Epithelial cell of proximal tubule (primary cell): ENCODE results near the gene SLC35E2B. TPM values are rescaled to one million over a fixed set of nuclear protein-coding genes. Genes with fewer than 3 reads are reported as not detected.

Experiments
- DNase-seq: peaks from one replicate; pipeline ENCODE4 v3.0.0-alpha.2; 2011; ENCODE audit warnings: low read depth
- H3K4me3 ChIP-seq: 2 replicates; pipeline ENCODE4 v1.5.1; 2011; ENCODE audit warnings: low read depth, mild to moderate bottlenecking, low read length
- CTCF ChIP-seq: conservative IDR thresholded peaks from 2 replicates; pipeline ENCODE4 v1.5.1; 2012; ENCODE audit warnings: low read depth, mild to moderate bottlenecking, low read length
- total RNA-seq: library from RNA; depleted of rRNA; stranded (reverse); fragments of >200 nt; gene quantifications from 2 replicates; pipeline ENCODE4 v1.2.3, GENCODE V29; 2015

Gene SLC35E2B
- total RNA-seq, 1 donor from 2014 or later, result 22.8 TPM

DNA sequence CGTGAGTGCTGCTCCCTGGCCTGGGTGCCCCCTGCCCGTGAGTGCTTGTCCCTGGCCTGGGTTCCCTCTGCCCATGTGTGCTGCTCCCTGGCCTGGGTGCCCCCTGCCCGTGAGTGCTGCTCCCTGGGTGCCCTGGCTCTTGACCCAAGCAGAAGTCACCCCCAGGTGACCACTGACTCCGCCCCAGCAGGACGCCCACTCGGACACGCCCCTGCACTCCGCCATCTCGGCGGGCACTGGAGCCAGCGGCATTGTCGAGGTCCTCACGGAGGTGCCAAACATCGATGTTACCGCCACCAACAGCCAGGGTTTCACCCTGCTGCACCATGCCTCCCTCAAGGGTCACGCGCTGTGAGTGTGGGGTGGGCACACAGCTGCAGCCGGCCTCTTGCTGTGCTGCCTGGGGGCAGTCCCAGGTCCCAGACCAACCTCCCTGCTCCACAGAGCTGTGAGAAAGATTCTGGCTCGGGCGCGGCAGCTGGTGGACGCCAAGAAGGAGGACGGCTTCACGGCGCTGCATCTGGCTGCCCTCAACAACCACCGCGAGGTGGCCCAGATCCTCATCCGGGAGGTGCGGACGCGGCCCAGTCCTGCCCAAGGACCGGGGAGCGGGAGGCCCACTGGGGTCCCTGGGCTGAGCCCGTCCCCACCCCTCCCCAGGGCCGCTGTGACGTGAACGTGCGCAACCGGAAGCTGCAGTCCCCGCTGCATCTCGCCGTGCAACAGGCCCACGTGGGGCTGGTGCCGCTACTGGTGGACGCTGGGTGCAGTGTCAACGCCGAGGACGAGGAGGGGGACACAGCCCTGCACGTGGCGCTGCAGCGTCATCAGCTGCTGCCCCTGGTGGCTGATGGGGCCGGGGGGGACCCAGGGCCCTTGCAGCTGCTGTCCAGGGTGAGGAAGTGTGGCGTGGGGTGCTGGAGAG lies 64.5 kb downstream of the SLC35E2B start:
- TF ChIP-seq CTCF, result no peak
- DNase-seq, result no peak
- no peak overlapping the region for H3K4me3 ChIP-seq

GRCh38 chr1:1627261-1627828 lies 65.2 kb downstream of the SLC35E2B start:
- H3K4me3 ChIP-seq, result no peak overlapping the region
- DNase-seq, result no peak
- no peak for TF ChIP-seq CTCF

DNA sequence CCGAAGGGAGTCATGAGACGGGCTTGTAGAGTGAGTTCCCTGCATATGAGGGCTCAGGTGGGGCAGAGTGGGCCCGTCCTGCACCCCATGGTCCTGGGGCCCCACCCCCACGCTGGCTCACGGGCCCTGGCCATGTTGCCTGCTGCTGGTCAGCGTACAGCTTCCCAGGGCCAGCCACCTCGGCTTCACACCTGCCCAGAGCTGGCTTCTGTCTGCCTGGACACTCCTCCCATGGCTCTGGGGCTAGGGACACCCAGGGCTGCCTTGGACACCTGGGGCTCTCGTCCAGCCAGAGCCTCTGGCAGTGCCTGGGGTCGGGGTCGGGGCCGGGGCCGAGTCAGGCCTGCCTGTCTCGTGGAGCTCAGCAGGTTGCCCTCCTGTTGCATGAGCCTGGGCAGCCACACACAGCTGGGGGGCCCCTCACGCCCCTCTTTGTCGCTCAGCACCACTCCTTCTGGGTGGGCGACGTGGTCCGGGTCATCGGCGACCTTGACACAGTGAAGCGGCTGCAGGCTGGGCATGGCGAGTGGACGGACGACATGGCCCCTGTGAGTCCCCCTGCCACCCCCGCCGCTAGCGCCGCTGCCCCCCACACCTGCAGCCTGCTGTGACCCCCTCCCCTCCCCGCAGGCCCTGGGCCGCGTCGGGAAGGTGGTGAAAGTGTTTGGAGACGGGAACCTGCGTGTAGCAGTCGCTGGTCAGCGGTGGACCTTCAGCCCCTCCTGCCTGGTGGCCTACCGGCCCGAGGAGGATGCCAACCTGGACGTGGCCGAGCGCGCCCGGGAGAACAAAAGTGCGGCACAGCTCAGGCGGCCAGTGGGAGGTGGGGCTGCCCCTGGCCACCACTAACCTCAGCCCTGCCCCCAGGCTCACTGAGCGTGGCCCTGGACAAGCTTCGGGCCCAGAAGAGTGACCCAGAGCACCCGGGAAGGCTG lies 66.1 kb downstream of the SLC35E2B start:
- no peak overlapping the region for H3K4me3 ChIP-seq
- DNase-seq, result no peak
- no peak for TF ChIP-seq CTCF

GRCh38 chr1:1625824-1626206 lies 66.8 kb downstream of the SLC35E2B start:
- H3K4me3 ChIP-seq, result no peak overlapping the region
- no peak for DNase-seq
- TF ChIP-seq CTCF, result no peak

GRCh38 chr1:1625404-1625775 lies 67.2 kb downstream of the SLC35E2B start:
- TF ChIP-seq CTCF, result no peak
- DNase-seq, result no peak
- no peak overlapping the region for H3K4me3 ChIP-seq

GRCh38 chr1:1624443-1625403 lies 67.9 kb downstream of the SLC35E2B start:
- no peak for TF ChIP-seq CTCF
- no peak for DNase-seq
- H3K4me3 ChIP-seq, result no peak overlapping the region
